Measurements from ENCODE around the gene AIFM2.
"Not testable (repeated sequence)": the region's sequence is repeated elsewhere in the genome, so short reads cannot be mapped to it uniquely, and the experiment has no call there.

AIFM2 gene

GRCh38 chr10:70109064-70109729 lies 23.4 kb downstream of the AIFM2 start:
- POLR2A ChIA-PET, result no interaction called here
- TF ChIP-seq HDGF (IDR thresholded peaks at IDR 0.05; ENCODE audit: borderline replicate concordance), result no peak
- TF ChIP-seq BHLHE40 (IDR thresholded peaks at IDR 0.05; ENCODE audit: borderline replicate concordance), result no peak
- TF ChIP-seq LEF1 (IDR thresholded peaks at IDR 0.05; ENCODE audit: borderline replicate concordance), result no peak
- no peak for DNase-seq (ENCODE audit: extremely low spot score)
- CTCF ChIA-PET, result interaction anchor here (0.6 to 0.7 kb wide), 2 partner anchors 278 to 323 kb away, joined by 3 read pairs; no protein-coding TSS in a partner anchor

- CTCF ChIA-PET, result interaction anchor here (1.1 to 1.7 kb wide), 3 partner anchors 9 to 53 kb away, joined by 3 to 9 read pairs (median 3); no protein-coding TSS in a partner anchor
- peak; percentile 55 for DNase-seq (ENCODE audit: extremely low spot score)
- TF ChIP-seq PKNOX1 (IDR thresholded peaks at IDR 0.05), result no peak
- TF ChIP-seq FOXA1 (IDR thresholded peaks at IDR 0.05), result no peak
- no peak for TF ChIP-seq BHLHE40 (IDR thresholded peaks at IDR 0.05; ENCODE audit: borderline replicate concordance)
- TF ChIP-seq ZNF384 (IDR thresholded peaks at IDR 0.05), result no peak
- no peak for TF ChIP-seq FOXM1 (IDR thresholded peaks at IDR 0.05; ENCODE audit: borderline replicate concordance)
- TF ChIP-seq ELF4 (IDR thresholded peaks at IDR 0.05), result no peak
- no peak for TF ChIP-seq SP1 (IDR thresholded peaks at IDR 0.05)
- TF ChIP-seq SUZ12 (IDR thresholded peaks at IDR 0.05), result no peak
- POLR2A ChIA-PET, result no interaction called here
These were observed 25.4 kb downstream of the AIFM2 start for GRCh38 chr10:70106958-70107791.

- POLR2A ChIA-PET, result no interaction called here
- no peak for TF ChIP-seq CTBP1 (IDR thresholded peaks at IDR 0.05; ENCODE audit: borderline replicate concordance)
- no peak for TF ChIP-seq ARNT (IDR thresholded peaks at IDR 0.05)
- TF ChIP-seq L3MBTL2 (conservative IDR thresholded peaks at IDR 0.05), result no peak
- TF ChIP-seq ELF4 (IDR thresholded peaks at IDR 0.05), result no peak
- no peak for TF ChIP-seq LEF1 (IDR thresholded peaks at IDR 0.05; ENCODE audit: borderline replicate concordance)
- TF ChIP-seq FOXK2 (IDR thresholded peaks at IDR 0.05), result no peak
- no peak for TF ChIP-seq FOXA1 (IDR thresholded peaks at IDR 0.05)
- no peak for TF ChIP-seq PKNOX1 (IDR thresholded peaks at IDR 0.05)
- TF ChIP-seq SUZ12 (IDR thresholded peaks at IDR 0.05), result no peak
- TF ChIP-seq NFRKB (IDR thresholded peaks at IDR 0.05), result no peak
- no peak for TF ChIP-seq ZNF384 (IDR thresholded peaks at IDR 0.05)
- no peak for TF ChIP-seq BHLHE40 (IDR thresholded peaks at IDR 0.05; ENCODE audit: borderline replicate concordance)
- TF ChIP-seq TARDBP (IDR thresholded peaks at IDR 0.05), result no peak
- no peak for DNase-seq (ENCODE audit: extremely low spot score)
- CTCF ChIA-PET, result no interaction called here
These were observed 31.0 kb downstream of the AIFM2 start for GRCh38 chr10:70101668-70102067.

GRCh38 chr10:70101068-70101562 lies 31.5 kb downstream of the AIFM2 start:
- DNase-seq (ENCODE audit: extremely low spot score); POLR2A ChIA-PET; CTCF ChIA-PET: not testable (repeated sequence)

- POLR2A ChIA-PET, result no interaction called here
These were observed 34.4 kb downstream of the AIFM2 start for GRCh38 chr10:70098271-70098670.

More at GRCh38 chr10:70098271-70098670, 34.4 kb downstream of the AIFM2 start:
- no peak for TF ChIP-seq LEF1 (IDR thresholded peaks at IDR 0.05; ENCODE audit: borderline replicate concordance)
- no peak for TF ChIP-seq CTBP1 (IDR thresholded peaks at IDR 0.05; ENCODE audit: borderline replicate concordance)
- TF ChIP-seq TARDBP (IDR thresholded peaks at IDR 0.05), result no peak
- TF ChIP-seq FOXM1 (IDR thresholded peaks at IDR 0.05; ENCODE audit: borderline replicate concordance), result no peak
- no peak for TF ChIP-seq ZNF384 (IDR thresholded peaks at IDR 0.05)
- no peak for TF ChIP-seq ARNT (IDR thresholded peaks at IDR 0.05)
- no peak for TF ChIP-seq ELF4 (IDR thresholded peaks at IDR 0.05)
- no peak for TF ChIP-seq L3MBTL2 (conservative IDR thresholded peaks at IDR 0.05)
- TF ChIP-seq NFRKB (IDR thresholded peaks at IDR 0.05), result no peak
- TF ChIP-seq HDGF (IDR thresholded peaks at IDR 0.05; ENCODE audit: borderline replicate concordance), result no peak
- TF ChIP-seq BHLHE40 (IDR thresholded peaks at IDR 0.05; ENCODE audit: borderline replicate concordance), result no peak
- no peak for TF ChIP-seq FOXA1 (IDR thresholded peaks at IDR 0.05)
- no peak for TF ChIP-seq SUZ12 (IDR thresholded peaks at IDR 0.05)
- TF ChIP-seq SP1 (IDR thresholded peaks at IDR 0.05), result no peak
- no peak for TF ChIP-seq PKNOX1 (IDR thresholded peaks at IDR 0.05)
- TF ChIP-seq FOXK2 (IDR thresholded peaks at IDR 0.05), result no peak
- DNase-seq (ENCODE audit: extremely low spot score), result no peak
- CTCF ChIA-PET, result no interaction called here

Data from HEK293T (cell line).